ENCODE measurements around the gene MEST.

DNA sequence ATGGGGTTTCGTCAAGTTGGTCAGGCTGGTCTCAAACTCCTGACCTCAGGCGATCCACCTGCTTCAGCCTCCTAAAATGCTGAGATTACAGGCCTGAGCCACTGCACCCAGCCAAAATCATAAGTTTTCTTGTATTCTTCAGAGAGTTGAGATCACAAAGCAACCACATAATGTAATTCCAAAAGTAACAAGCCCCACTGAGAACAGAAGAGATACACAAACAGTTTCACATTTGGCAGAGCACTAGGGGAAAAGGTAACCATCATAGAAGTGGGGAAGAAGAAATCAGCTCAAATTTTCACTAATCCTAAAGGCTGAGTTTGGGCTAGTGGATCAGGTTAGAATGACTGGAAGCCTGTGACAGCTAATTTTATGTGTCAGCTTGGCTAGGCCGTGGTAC is 45.6 kb upstream of the MEST start:
- no peak for TF ChIP-seq EZH2 (IDR thresholded peaks at IDR 0.05; ENCODE audit: low read length)
- TF ChIP-seq, protein P1, sequence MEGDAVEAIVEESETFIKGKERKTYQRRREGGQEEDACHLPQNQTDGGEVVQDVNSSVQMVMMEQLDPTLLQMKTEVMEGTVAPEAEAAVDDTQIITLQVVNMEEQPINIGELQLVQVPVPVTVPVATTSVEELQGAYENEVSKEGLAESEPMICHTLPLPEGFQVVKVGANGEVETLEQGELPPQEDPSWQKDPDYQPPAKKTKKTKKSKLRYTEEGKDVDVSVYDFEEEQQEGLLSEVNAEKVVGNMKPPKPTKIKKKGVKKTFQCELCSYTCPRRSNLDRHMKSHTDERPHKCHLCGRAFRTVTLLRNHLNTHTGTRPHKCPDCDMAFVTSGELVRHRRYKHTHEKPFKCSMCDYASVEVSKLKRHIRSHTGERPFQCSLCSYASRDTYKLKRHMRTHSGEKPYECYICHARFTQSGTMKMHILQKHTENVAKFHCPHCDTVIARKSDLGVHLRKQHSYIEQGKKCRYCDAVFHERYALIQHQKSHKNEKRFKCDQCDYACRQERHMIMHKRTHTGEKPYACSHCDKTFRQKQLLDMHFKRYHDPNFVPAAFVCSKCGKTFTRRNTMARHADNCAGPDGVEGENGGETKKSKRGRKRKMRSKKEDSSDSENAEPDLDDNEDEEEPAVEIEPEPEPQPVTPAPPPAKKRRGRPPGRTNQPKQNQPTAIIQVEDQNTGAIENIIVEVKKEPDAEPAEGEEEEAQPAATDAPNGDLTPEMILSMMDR (optimal IDR thresholded peaks at IDR 0.05 in 1 of 3, IDR thresholded peaks at IDR 0.05 in 1 of 3, conservative IDR thresholded peaks at IDR 0.05 in 1 of 3; ENCODE audit: extremely low read depth in 1 of 3, insufficient read depth in 2 of 3, low read length in 3 of 3): no peak
